ENCODE measurements around the gene EPS15. TPM values are rescaled to one million over a fixed set of nuclear protein-coding genes. Genes with fewer than 3 reads are reported as not detected.

The EPS15 gene
- total and polyA plus RNA-seq, 2 of the 13 experiments (the other 11 are each of a cell fraction or from before 2014, with no cell fraction given): 14.3 to 19.3 TPM

- Histone ChIP-seq H2AFZ (ENCODE audit: low read length) (no peak overlapping the region), H3K27ac (ENCODE audit: extremely low read length, insufficient read depth, low read length) (no peak overlapping the region), H3K27me3 (ENCODE audit: control insufficient read depth in 1 of 2, insufficient read depth in 2 of 2, low read length in 2 of 2) (no peaks in the 10 kb centered on the region), H3K4me3 (replicated peaks in 1 of 3; ENCODE audit: insufficient read depth in 1 of 3, low read depth in 2 of 3, low read length in 3 of 3) (no peak overlapping the region), H3K36me3 (replicated peaks in 1 of 2; ENCODE audit: control insufficient read depth in 1 of 2, insufficient read depth in 2 of 2, low read length in 2 of 2) (no peaks in the 10 kb centered on the region), H3K9ac (ENCODE audit: insufficient read depth, low read depth, low read length) (no peak overlapping the region), H4K20me1 (ENCODE audit: insufficient read depth, low read length) (peaks cover 8% of the 10 kb centered on the region), H3K9me3 (ENCODE audit: low read length) (no peaks in the 10 kb centered on the region), H3K4me1 (ENCODE audit: insufficient read depth, low read length) (peaks cover 56% of the 10 kb centered on the region), H3K79me2 (ENCODE audit: insufficient read depth, low read length) (peaks cover 94% of the 10 kb centered on the region), H3K4me2 (ENCODE audit: low read depth, low read length) (no peak overlapping the region)
- ChIA-PET CTCF (ENCODE audit: low intra/inter-chr PET ratio, low total read pairs) (no interaction called here), POLR2A (no interaction called here)
- DNase-seq (ENCODE audit: low spot score): no peak
- no peak for FAIRE-seq
- ATAC-seq: no peak
- in situ Hi-C loops (cut with HindIII; ENCODE audit: extremely low pct_ligation_motif_present, low pct_unique_long_range_greater_than_20kb): no loop called here
- WGBS (ENCODE audit: low lambda C conversion rate): 100% methylated on average over 1 of the region's 1 CpG
- TF ChIP-seq SKI (IDR thresholded peaks at IDR 0.05; ENCODE audit: partially characterized antibody) (no peak), GZF1 (CRISPR knock-in tag; IDR thresholded peaks at IDR 0.05) (no peak)
- TF ChIP-seq, protein P1, sequence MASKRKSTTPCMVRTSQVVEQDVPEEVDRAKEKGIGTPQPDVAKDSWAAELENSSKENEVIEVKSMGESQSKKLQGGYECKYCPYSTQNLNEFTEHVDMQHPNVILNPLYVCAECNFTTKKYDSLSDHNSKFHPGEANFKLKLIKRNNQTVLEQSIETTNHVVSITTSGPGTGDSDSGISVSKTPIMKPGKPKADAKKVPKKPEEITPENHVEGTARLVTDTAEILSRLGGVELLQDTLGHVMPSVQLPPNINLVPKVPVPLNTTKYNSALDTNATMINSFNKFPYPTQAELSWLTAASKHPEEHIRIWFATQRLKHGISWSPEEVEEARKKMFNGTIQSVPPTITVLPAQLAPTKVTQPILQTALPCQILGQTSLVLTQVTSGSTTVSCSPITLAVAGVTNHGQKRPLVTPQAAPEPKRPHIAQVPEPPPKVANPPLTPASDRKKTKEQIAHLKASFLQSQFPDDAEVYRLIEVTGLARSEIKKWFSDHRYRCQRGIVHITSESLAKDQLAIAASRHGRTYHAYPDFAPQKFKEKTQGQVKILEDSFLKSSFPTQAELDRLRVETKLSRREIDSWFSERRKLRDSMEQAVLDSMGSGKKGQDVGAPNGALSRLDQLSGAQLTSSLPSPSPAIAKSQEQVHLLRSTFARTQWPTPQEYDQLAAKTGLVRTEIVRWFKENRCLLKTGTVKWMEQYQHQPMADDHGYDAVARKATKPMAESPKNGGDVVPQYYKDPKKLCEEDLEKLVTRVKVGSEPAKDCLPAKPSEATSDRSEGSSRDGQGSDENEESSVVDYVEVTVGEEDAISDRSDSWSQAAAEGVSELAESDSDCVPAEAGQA (IDR thresholded peaks at IDR 0.05; ENCODE audit: low read depth): no peak
- TF ChIP-seq, protein P1 (CRISPR knock-in tag; IDR thresholded peaks at IDR 0.05; ENCODE audit: borderline replicate concordance): no peak
- BruUV-seq (replicated peaks): no TSS peak
- intact Hi-C loops (cut with micrococcal nuclease; ENCODE audit: unreplicated experiment): no loop called here
These were observed 6.5 kb downstream of the EPS15 start for GRCh38 chr1:51512606-51513005.
